GM18519 (cell line): ENCODE data around the gene POC1A.

ENCODE experiments used
- ATAC-seq: cut with Tn5 transposase; IDR thresholded peaks from one replicate; pipeline ENCODE4 v1.9.1; 2021; ENCODE audit warnings: mild to moderate bottlenecking, moderate library complexity; ENCODE audit not compliant: unreplicated experiment, low FRiP score

Gene POC1A

GRCh38 chr3:52088445-52089367, 65.5 kb downstream of the POC1A start:
- no peak for ATAC-seq

- ATAC-seq = no peak
Measured at GRCh38 chr3:52087731-52088130, 66.5 kb downstream of the POC1A start.

DNA sequence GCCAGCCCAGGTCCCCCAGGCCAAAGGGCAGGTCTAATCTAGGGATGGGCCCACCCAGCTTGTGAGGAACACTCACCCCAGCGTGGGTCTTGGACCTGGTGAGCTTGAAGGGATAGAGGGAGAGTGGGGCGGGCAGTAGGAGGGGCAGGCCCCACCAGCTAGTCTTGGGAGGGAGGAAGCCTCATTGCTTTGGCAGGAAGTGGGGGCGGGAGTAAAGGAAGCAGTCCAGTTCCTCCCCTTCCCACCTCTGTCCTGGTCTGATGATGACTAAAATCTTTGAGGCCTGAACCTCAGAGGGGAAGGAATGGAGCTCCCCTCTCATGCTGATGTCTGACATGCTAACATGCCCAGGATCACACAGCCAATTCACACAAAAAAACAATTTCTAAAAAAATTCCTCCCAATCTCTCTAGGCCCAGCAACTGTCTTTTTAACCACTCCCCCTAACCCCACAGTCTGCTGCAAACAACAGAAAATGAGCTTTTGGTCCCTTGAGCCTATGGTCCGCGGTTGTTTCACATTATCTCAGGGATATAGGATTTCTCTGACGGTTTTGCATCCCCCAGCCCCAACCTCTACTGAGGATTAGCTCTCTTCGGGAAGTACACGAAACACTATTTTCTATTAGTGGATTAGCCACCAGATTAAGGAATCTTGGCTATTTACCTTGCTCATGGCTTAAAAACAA, 67.1 kb downstream of the POC1A start:
- no peak for ATAC-seq

DNA sequence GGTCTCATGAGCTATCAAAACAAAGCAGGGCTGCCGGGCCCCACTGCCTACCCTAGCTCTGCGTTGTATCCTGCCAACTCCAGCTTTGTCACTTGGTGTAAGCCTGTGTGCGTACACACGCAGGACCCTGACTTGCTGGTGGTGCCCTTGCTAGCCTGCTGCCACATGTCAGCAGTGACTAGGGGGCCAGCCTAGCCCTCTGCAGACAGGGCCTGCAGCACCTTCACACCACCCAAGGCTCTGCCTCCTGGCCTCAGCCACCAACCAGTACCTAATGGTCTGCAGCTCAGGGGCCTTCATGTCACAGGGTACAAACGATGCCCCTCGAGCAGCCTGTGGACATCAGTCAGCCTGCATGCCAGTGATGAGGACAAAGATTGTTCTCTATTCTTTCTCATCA, 67.8 kb downstream of the POC1A start:
- ATAC-seq = no peak

DNA sequence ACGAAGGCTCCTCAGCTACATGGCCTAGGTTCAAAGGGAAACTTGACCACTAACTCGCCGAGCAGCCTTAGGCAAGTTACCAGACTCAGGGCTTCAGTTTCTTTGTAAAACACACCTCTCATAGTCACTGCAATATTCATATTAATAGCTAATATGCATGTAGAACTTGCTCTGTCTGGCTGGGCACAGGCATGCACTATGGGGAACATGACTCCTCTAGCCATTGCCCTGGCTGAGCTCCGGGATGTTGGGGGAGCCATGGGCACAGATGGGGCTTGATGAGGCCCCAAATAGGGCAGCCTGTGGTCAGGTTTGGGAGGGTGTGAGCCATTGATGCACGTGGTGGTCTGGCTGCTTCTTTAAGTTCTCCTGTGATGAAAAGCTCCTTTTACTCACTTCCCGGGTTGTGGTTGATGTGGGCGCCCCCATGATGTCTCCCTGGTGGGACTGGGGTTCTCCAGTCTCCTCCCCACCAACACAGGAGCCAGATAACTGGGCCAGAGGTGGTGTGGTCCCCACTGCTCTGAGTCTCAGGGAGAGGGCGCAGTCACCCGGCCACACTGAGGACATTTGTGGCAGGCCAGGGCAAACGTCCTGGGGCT, 68.4 kb downstream of the POC1A start:
- no peak for ATAC-seq

DNA sequence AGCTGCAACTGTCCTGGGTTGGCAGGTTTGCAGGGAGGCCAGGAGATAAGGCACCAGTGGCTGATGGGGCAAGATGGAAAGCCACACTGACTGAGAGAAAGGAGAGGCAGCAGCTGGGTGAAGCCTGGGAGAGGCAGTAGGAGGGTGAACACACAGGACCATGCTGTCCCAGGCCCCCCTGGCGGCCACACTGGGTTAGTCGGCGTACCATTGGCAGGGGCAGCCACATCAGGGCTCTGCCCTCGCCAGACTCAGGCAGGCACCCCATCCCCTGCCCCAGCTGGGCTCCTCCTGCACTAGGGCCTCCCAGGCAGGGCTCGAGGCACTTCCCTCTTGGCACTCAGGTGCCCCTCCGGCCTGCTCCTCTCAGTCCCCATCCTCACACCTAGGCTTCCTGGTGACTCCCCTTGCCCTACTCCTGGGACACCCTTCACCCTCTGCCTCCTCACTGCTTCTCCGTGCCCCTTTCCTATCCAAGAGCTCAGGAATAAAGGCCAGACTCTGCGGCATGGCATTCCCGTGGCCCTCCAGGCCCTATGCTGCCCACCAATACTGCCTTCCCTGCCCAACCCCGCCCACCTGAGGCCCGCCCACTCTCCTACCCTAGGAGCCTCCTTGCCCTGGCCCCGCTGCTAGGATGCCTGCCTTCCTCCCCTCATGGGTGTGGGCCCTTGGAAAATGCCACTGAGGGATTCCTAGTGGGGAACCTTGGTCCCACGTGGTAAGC, 69.1 kb downstream of the POC1A start:
- ATAC-seq = no peak

DNA sequence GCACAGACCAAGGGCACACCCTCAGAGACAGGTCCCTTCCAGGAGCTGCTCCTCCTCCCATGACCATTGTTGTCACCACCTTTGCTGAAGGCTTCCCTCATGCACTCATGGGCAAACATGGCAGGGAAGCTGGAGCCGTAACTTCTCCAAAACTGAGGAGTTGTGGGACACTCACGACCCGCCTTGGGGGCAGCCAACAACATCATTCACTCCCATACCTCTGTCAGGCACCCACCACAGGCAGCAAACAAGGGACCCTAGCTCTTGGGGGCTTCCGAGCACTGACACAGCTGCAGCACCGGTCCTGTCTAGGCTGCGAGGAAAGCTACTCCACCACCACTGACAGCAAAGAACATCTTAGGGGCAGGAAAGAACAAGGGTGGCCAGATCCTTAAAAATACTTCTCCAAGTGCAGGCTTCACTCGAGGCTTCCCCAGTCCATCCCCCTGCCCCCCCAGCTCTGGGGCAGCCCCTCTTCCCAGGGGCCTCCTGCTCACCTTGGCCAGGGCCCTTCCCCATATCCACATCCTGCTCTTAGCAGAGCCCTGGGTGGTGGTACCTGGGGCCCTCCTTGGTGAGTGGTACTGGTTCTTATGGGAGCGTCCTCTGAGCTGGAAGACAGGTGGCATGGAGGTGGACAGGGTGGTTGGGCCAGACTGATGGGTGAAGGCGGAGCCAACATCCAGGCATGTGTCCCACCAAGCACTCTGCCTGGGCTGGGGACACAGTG, 69.8 kb downstream of the POC1A start:
- ATAC-seq = no peak

DNA sequence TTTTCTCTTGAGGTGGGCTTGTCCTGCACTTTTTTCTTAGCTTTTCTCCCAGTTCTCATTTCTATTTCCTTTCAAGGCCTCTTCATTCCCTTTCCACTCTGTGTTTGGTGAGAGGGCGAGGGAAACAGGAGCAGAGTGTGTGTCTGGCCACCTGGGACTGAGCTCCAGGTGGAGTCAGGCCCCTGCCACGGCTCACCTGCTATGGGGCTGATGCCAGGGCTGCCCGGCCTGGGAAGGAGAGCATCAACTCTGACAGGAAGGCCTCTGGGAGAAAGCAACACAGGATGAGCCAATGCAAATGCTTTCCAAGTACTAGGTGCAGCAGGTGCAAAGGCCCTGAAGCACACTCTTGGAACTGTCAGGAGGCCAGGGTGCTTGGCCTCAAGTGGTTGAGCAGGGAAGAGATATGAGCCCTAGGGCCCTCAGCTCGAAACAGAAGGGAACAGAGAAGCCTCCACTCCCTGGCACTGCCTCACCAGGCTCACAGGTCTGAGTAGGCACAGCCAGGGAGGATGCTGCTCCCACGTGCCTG, 70.6 kb downstream of the POC1A start:
- ATAC-seq = no peak

DNA sequence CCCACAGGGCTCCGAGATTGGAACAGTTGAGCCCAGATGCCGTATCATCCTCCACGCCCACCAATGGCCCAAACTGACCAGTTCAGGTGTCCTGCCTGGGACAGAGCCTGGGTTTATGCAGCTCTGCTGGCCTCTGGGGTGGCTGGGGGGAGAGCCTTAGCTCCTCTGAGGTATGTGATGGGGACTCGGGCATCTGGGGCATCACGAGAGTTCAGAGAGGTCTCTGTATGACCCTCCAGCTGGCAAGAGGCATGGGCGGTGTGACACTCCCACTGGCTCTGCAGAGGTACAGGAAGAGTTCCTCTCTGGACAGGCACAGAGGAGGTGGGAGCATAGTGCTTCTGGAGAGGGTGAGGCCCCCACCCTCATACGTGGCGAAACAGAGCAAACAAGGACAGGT, 71.3 kb downstream of the POC1A start:
- no peak for ATAC-seq

DNA sequence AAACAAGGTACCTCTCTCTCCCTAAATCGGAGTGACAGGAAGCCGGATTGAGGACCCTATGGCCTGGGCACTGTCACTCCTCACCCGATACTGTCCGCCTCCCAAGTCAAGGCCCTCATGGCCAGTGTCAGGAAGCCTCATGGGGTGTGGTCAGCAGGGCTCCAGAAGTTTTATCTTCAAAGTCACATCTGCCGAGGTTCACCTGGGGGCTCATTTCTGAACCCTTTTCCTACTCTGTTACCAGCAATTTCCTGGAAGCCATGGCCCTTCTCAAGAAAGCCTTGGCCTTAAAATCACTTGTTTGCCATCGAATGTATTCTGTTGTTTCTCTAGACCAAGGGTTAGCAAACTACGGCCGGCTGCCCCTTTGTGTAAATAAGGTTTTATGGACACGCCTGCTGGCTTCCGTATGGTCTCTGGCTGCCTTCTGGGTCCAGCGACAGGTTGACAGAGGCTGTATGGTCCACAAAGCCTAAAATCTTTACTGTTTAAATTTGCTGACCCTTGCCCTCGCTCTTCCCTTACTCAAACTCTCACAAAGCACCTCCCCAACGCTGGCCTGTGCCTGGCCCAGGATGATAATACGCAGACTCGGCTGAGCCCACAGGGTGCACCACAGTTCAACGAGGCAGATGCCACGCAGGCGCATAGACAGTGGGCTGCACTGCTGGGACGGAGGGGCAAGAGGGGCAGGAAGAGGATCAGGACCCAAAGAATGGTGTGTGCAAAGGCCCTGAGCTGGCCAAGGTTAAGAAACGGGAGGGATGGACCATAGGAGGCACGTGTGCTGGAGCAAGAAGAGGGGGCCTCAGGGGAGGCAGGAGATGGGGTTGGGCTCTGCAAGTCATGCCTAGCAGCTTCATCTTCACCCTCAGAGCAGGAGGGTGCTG, 73.1 kb downstream of the POC1A start:
- no peak for ATAC-seq

- ATAC-seq = no peak
Measured at GRCh38 chr3:52079958-52080357, 74.3 kb downstream of the POC1A start.

- no peak for ATAC-seq
Measured at GRCh38 chr3:52078781-52079560, 75.3 kb downstream of the POC1A start.

DNA sequence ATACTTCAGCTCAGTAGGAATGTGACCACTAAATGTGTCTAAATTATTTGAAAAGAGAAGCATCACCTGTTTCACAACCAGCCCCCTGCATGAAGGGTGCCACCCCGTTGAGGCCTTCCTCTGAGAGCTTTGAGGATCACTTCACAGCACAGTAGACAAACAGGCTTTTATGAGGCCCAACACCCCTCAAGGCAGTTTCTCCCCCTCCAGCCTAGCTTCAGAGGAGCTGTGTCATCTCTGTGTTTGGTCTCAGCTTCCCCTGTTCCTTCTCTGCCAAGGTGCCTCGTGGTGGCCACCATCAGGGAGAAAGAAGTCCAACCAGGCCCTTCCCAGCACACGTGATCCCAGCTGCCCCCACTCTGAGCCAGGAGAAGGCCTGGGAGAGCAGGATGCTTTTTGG, 76.3 kb downstream of the POC1A start:
- ATAC-seq = no peak

GRCh38 chr3:52076896-52077780, 77.1 kb downstream of the POC1A start:
- ATAC-seq = no peak

- no peak for ATAC-seq
Measured at GRCh38 chr3:52073490-52073889, 80.7 kb downstream of the POC1A start.

GRCh38 chr3:52072471-52072870, 81.8 kb downstream of the POC1A start:
- ATAC-seq = no peak

DNA sequence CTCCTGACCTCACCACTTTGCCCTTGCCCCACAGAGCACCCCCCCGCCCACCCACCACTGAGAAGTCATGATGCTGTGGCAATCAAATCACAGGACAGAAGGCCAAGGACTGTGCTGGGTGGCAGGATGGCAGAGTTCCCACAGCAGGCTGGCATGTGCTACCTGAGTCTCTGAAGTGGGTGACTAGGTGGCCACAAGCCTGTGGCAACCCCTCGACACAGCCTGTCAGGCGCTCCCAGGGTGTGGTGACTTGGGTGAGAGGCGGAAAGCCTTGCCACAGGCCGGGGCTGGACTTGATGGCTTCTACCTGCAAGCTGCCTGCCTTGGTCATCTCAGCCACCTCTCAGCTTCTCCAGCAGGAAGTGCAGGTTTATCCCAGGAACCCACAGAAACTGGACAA, 82.2 kb downstream of the POC1A start:
- ATAC-seq = no peak
